Ovary (tissue), 3 donors: Measurements from ENCODE around the gene GRID2.

Experiments used
- CTCF ChIP-seq, 3 donors: fragments of 450-650 bp in 2 of 3; fragments of 200-600 bp in 1 of 3; IDR thresholded peaks; one replicate each; pipeline versions ENCODE4 v1.5.1 to v1.8.0; 2016 to 2022; ENCODE audit warnings: antibody characterized with exemption in 3 of 3, mild to moderate bottlenecking in 1 of 3
- POLR2A ChIP-seq: fragments of 450-650 bp; IDR thresholded peaks from one replicate; pipeline ENCODE4 v1.6.1; 2017; ENCODE audit warnings: antibody characterized with exemption, mild to moderate bottlenecking, moderate library complexity
- donor health status: DM: no; HTN: no; CAD: no.

- no peak for TF ChIP-seq CTCF (IDR thresholded peaks at IDR 0.05)
- no peak for TF ChIP-seq POLR2A
Measured at GRCh38 chr4:93086356-93086755, 782.6 kb downstream of the GRID2 start.
